Left lobe of liver (tissue), 2 donors: Measurements from ENCODE around the gene ATP12A. TPM values are rescaled to one million over a fixed set of nuclear protein-coding genes. Genes with fewer than 3 reads are reported as not detected.
A peak's percentile ranks its signal among the peaks of the same experiment; 100 is the strongest.

Experiments used
- ATAC-seq: fragments of 200-7000 bp; cut with Tn5 transposase; one replicate; pipeline ENCODE4 v1.9.1; 2020; ENCODE audit warnings: mild to moderate bottlenecking, moderate library complexity
- DNase-seq: peaks from one replicate; pipeline ENCODE4 v3.0.0-alpha.2; 2020; ENCODE audit warnings: low spot score
- total RNA-seq: library from RNA; stranded (reverse); gene quantifications from one replicate; pipeline ENCODE4 v1.2.1, GENCODE V29; 2021
- donor health status: DM: no; HTN: no; CAD: no; lungs with moderate emphysema.
- donor health status: DM: no; HTN: yes; CAD: no.

The ATP12A gene
- total RNA-seq: not detected

GRCh38 chr13:24680258-24680920 lies at the start of gene ATP12A:
TSS of gene ATP12A (plus strand) at chr13:24680408. CDS start at chr13:24680744, 336 bp downstream.
- DNase-seq: no peak

GRCh38 chr13:24630851-24631620 lies 49.2 kb upstream of the ATP12A start:
- DNase-seq (no peak), ATAC-seq (no peak)

More at GRCh38 chr13:24680258-24680920, at the start of gene ATP12A:
- ATAC-seq: peak; percentile 30

GRCh38 chr13:24631922-24632321 lies 48.3 kb upstream of the ATP12A start:
- no peak for ATAC-seq

GRCh38 chr13:24632382-24633121 lies 47.7 kb upstream of the ATP12A start:
- DNase-seq: no peak
- ATAC-seq: no peak

More at GRCh38 chr13:24631922-24632321, 48.3 kb upstream of the ATP12A start:
- no peak for DNase-seq

GRCh38 chr13:24636776-24637175 lies 43.4 kb upstream of the ATP12A start:
- ATAC-seq (no peak), DNase-seq (no peak)

GRCh38 chr13:24638096-24638495 lies 42.1 kb upstream of the ATP12A start:
- ATAC-seq (no peak), DNase-seq (no peak)

GRCh38 chr13:24640752-24641151 lies 39.5 kb upstream of the ATP12A start:
- ATAC-seq (no peak), DNase-seq (no peak)

- DNase-seq (no peak), ATAC-seq (no peak)
Measured at GRCh38 chr13:24642219-24642618, 38.0 kb upstream of the ATP12A start.

- ATAC-seq: no peak
- DNase-seq: no peak
Measured at GRCh38 chr13:24644036-24644435, 36.2 kb upstream of the ATP12A start.

GRCh38 chr13:24648271-24648670 lies 31.9 kb upstream of the ATP12A start:
- ATAC-seq (no peak), DNase-seq (no peak)

GRCh38 chr13:24648983-24649687 lies 31.1 kb upstream of the ATP12A start:
- no peak for ATAC-seq
- no peak for DNase-seq

GRCh38 chr13:24649688-24650043 lies 30.5 kb upstream of the ATP12A start:
- DNase-seq (no peak), ATAC-seq (no peak)

- ATAC-seq: no peak
Measured at GRCh38 chr13:24650161-24650560, 30.0 kb upstream of the ATP12A start.

GRCh38 chr13:24651718-24652345 lies 28.4 kb upstream of the ATP12A start:
- ATAC-seq (no peak), DNase-seq (no peak)

More at GRCh38 chr13:24650161-24650560, 30.0 kb upstream of the ATP12A start:
- no peak for DNase-seq

GRCh38 chr13:24652359-24652758 lies 27.8 kb upstream of the ATP12A start:
- ATAC-seq (no peak), DNase-seq (no peak)

- DNase-seq (no peak), ATAC-seq (no peak)
Measured at GRCh38 chr13:24654741-24655140, 25.5 kb upstream of the ATP12A start.

- no peak for ATAC-seq
Measured at GRCh38 chr13:24659239-24659638, 21.0 kb upstream of the ATP12A start.

GRCh38 chr13:24660023-24660741 lies 20.0 kb upstream of the ATP12A start:
- no peak for DNase-seq
- ATAC-seq: no peak

More at GRCh38 chr13:24659239-24659638, 21.0 kb upstream of the ATP12A start:
- no peak for DNase-seq

- DNase-seq: no peak
- no peak for ATAC-seq
Measured at GRCh38 chr13:24661713-24662112, 18.5 kb upstream of the ATP12A start.
